HEK293 (cell line): ENCODE measurements around the gene DPEP2.

ENCODE experiments used
- CTCF ChIA-PET: fragments of 350-600 bp; formaldehyde crosslinking; extraction: SDS; loops from one replicate; lab custom pipeline; 2021; ENCODE audit warnings: antibody characterized with exemption; lab: Yijun Ruan, JAX
- POLR2A ChIA-PET: fragments of 300-600 bp; formaldehyde crosslinking; extraction: SDS; loops from one replicate; lab custom pipeline; 2020; ENCODE audit warnings: antibody characterized with exemption, inconsistent platforms; lab: Yijun Ruan, JAX
- H3K27ac ChIP-seq: fragments of 200-500 bp; sonication (Bioruptor generic); 2 replicates; pipeline ENCODE4 v1.5.1; 2014; ENCODE audit warnings: low read depth, low read length, control low read depth, inconsistent platforms; ENCODE audit errors: extremely low read depth
- H3K36me3 ChIP-seq, 2 experiments: fragments of 200-500 bp in 1 of 2; sonication (Bioruptor generic) in 1 of 2; 1 replicate in 1 of 2; 2 replicates in 1 of 2; pipeline ENCODE4 v1.5.1; 2014 to 2017; ENCODE audit warnings: inconsistent platforms in 2 of 2, low read length in 2 of 2; ENCODE audit not compliant: control insufficient read depth in 2 of 2, insufficient read depth in 1 of 2
- H3K4me1 ChIP-seq: fragments of 200-500 bp; sonication (Bioruptor generic); 2 replicates; pipeline ENCODE4 v1.5.1; 2014; ENCODE audit warnings: mild to moderate bottlenecking, low read length, inconsistent platforms; ENCODE audit not compliant: control insufficient read depth, insufficient read depth
- H3K4me3 ChIP-seq: 2 replicates; pipeline ENCODE4 v1.5.1; 2011; ENCODE audit warnings: low read depth, mild to moderate bottlenecking, control low read depth, low read length, moderate library complexity
- H3K9me3 ChIP-seq: fragments of 200-500 bp; sonication (Bioruptor generic); 2 replicates; pipeline ENCODE4 v1.5.1; 2014; ENCODE audit warnings: low read depth, low read length, inconsistent platforms; ENCODE audit not compliant: control insufficient read depth, insufficient read depth
- BCL11B ChIP-seq: fragments of 450-650 bp; formaldehyde crosslinking; IDR thresholded peaks from 2 replicates; pipeline ENCODE4 v1.5.1; 2016; ENCODE audit warnings: low read depth, missing biosample characterization, missing genetic modification characterization
- MZF1 ChIP-seq: fragments of 450-650 bp; formaldehyde crosslinking; IDR thresholded peaks from 2 replicates; pipeline ENCODE4 v1.5.1; 2017; ENCODE audit warnings: missing biosample characterization, missing genetic modification characterization, borderline replicate concordance
- SALL2 ChIP-seq: fragments of 450-650 bp; formaldehyde crosslinking; IDR thresholded peaks from 2 replicates; pipeline ENCODE4 v1.5.0; 2017; ENCODE audit warnings: missing biosample characterization, mild to moderate bottlenecking, missing genetic modification characterization, borderline replicate concordance
- SCRT2 ChIP-seq: fragments of 450-650 bp; formaldehyde crosslinking; IDR thresholded peaks from 2 replicates; pipeline ENCODE4 v1.5.1; 2016; ENCODE audit warnings: missing biosample characterization, missing genetic modification characterization
- ZEB2 ChIP-seq: fragments of 450-650 bp; formaldehyde crosslinking; IDR thresholded peaks from 2 replicates; pipeline ENCODE4 v1.5.1; 2016; ENCODE audit warnings: missing biosample characterization, missing genetic modification characterization
- ZNF112 ChIP-seq: fragments of 450-650 bp; formaldehyde crosslinking; IDR thresholded peaks from 2 replicates; pipeline ENCODE4 v1.5.0; 2017; ENCODE audit warnings: missing biosample characterization, missing genetic modification characterization
- ZNF132 ChIP-seq: fragments of 450-650 bp; formaldehyde crosslinking; IDR thresholded peaks from 2 replicates; pipeline ENCODE4 v1.5.1; 2017; ENCODE audit warnings: missing biosample characterization, missing genetic modification characterization, borderline replicate concordance
- ZNF140 ChIP-seq: fragments of 450-650 bp; formaldehyde crosslinking; IDR thresholded peaks from 2 replicates; pipeline ENCODE4 v1.5.1; 2016; ENCODE audit warnings: missing biosample characterization, missing genetic modification characterization
- ZNF146 ChIP-seq: fragments of 450-650 bp; formaldehyde crosslinking; IDR thresholded peaks from 2 replicates; pipeline ENCODE4 v1.5.1; 2016; ENCODE audit warnings: missing biosample characterization, missing genetic modification characterization
- ZNF175 ChIP-seq: fragments of 450-650 bp; formaldehyde crosslinking; IDR thresholded peaks from 2 replicates; pipeline ENCODE4 v1.5.1; 2016; ENCODE audit warnings: missing biosample characterization, missing genetic modification characterization
- ZNF24 ChIP-seq: fragments of 450-650 bp; formaldehyde crosslinking; IDR thresholded peaks from 2 replicates; pipeline ENCODE4 v1.5.1; 2016; ENCODE audit warnings: missing biosample characterization, missing genetic modification characterization
- ZNF404 ChIP-seq: fragments of 450-650 bp; formaldehyde crosslinking; IDR thresholded peaks from 2 replicates; pipeline ENCODE4 v1.5.1; 2017; ENCODE audit warnings: missing biosample characterization, missing genetic modification characterization
- ZNF48 ChIP-seq: fragments of 450-650 bp; formaldehyde crosslinking; IDR thresholded peaks from 2 replicates; pipeline ENCODE4 v1.5.1; 2016; ENCODE audit warnings: missing biosample characterization, missing genetic modification characterization
- ZNF501 ChIP-seq: fragments of 450-650 bp; formaldehyde crosslinking; IDR thresholded peaks from 2 replicates; pipeline ENCODE4 v1.5.1; 2016; ENCODE audit warnings: missing biosample characterization, missing genetic modification characterization
- ZNF521 ChIP-seq: fragments of 450-650 bp; formaldehyde crosslinking; IDR thresholded peaks from 2 replicates; pipeline ENCODE4 v1.5.1; 2017; ENCODE audit warnings: missing biosample characterization, mild to moderate bottlenecking, missing genetic modification characterization
- ZNF555 ChIP-seq: fragments of 450-650 bp; formaldehyde crosslinking; conservative IDR thresholded peaks from 2 replicates; pipeline ENCODE4 v1.5.1; 2017; ENCODE audit warnings: missing biosample characterization, mild to moderate bottlenecking, missing genetic modification characterization, inconsistent platforms
- ZNF707 ChIP-seq: fragments of 450-650 bp; formaldehyde crosslinking; IDR thresholded peaks from 2 replicates; pipeline ENCODE4 v1.5.1; 2016; ENCODE audit warnings: missing biosample characterization, missing genetic modification characterization
- ZNF776 ChIP-seq: fragments of 450-650 bp; formaldehyde crosslinking; IDR thresholded peaks from 2 replicates; pipeline ENCODE4 v1.5.0; 2017; ENCODE audit warnings: missing biosample characterization, missing genetic modification characterization, borderline replicate concordance
- TF ChIP-seq, protein P1 (sequence below): fragments of 450-650 bp; formaldehyde crosslinking; IDR thresholded peaks from 2 replicates; pipeline ENCODE4 v1.5.1; 2017; ENCODE audit warnings: missing biosample characterization, missing genetic modification characterization
- TF ChIP-seq, protein P2 (sequence below): fragments of 450-650 bp; formaldehyde crosslinking; IDR thresholded peaks from 2 replicates; pipeline ENCODE4 v1.5.1; 2017; ENCODE audit warnings: missing biosample characterization, missing genetic modification characterization
- TF ChIP-seq, protein P3 (sequence below): fragments of 450-650 bp; formaldehyde crosslinking; IDR thresholded peaks from 2 replicates; pipeline ENCODE4 v1.5.1; 2017; ENCODE audit warnings: missing biosample characterization, missing genetic modification characterization
- TF ChIP-seq, protein P4 (sequence below): fragments of 450-650 bp; formaldehyde crosslinking; IDR thresholded peaks from 2 replicates; pipeline ENCODE4 v1.5.1; 2016; ENCODE audit warnings: missing biosample characterization, missing genetic modification characterization
- TF ChIP-seq, protein P5 (sequence below): IDR thresholded peaks from 2 replicates; pipeline ENCODE4 v1.6.1; 2011; ENCODE audit warnings: mild to moderate bottlenecking, low read depth, low read length, borderline replicate concordance

Gene DPEP2

DNA sequence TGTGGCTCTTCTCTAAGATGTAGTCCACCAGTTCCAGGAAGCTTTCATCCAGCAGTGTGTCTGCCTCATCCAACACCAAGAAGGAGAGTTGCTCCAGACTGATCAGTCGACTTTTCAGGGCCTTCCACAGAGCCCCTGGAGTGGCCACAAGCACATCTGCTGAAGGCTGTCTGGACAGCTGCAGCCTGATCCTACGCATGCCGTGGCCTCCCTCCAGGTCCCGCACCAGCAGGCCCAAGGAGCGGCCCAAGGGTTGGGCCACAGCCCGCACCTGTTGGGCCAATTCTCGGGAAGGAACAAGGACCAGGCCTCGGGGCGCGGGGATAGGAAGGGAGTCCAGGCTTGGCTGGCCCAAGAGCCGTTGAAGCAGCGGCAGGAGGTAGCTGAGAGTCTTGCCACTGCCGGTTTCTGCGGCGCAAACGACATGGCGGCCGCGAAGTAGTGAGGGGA is 23.0 kb upstream of the DPEP2 start:
- H3K4me1 ChIP-seq: peaks cover 7% of the 10 kb centered on the region; the same call in 1 of the 2 replicates
- H3K9me3 ChIP-seq: no peaks in the 10 kb centered on the region
- ChIA-PET CTCF (interaction anchor here (0.5 to 1.8 kb wide), 4 partner anchors 13 to 295 kb away, joined by 3 to 4 read pairs (median 3); no protein-coding TSS in a partner anchor), POLR2A (interaction anchor here (0.8 to 2.5 kb wide), 8 partner anchors 19 to 214 kb away, joined by 3 to 7 read pairs (median 4); partner anchors contain the start of genes ESRP2 and NUTF2)
- peak overlapping the region; percentile 76; the same call in 1 of the 2 replicates for H3K27ac ChIP-seq
- peak overlapping the region; percentile 98 for H3K4me3 ChIP-seq
- H3K36me3 ChIP-seq: peaks cover 0 to 34% of the 10 kb centered on the region in 2 experiments; a peak in 2 of 3 replicates
- no peak for TF ChIP-seq ZNF24 (tag by site-specific recombination)
- TF ChIP-seq, protein P1, sequence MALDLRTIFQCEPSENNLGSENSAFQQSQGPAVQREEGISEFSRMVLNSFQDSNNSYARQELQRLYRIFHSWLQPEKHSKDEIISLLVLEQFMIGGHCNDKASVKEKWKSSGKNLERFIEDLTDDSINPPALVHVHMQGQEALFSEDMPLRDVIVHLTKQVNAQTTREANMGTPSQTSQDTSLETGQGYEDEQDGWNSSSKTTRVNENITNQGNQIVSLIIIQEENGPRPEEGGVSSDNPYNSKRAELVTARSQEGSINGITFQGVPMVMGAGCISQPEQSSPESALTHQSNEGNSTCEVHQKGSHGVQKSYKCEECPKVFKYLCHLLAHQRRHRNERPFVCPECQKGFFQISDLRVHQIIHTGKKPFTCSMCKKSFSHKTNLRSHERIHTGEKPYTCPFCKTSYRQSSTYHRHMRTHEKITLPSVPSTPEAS (tag by site-specific recombination): no peak
- TF ChIP-seq ZNF175 (tag by site-specific recombination): no peak
- no peak for TF ChIP-seq ZNF555 (tag by site-specific recombination)
- no peak for TF ChIP-seq ZNF48 (tag by site-specific recombination)
- no peak for TF ChIP-seq MZF1 (tag by site-specific recombination)
- TF ChIP-seq ZNF112 (tag by site-specific recombination): no peak
- no peak for TF ChIP-seq ZNF132 (tag by site-specific recombination)
- TF ChIP-seq ZNF140 (tag by site-specific recombination): no peak
- TF ChIP-seq ZNF404: no peak
- TF ChIP-seq, protein P2, sequence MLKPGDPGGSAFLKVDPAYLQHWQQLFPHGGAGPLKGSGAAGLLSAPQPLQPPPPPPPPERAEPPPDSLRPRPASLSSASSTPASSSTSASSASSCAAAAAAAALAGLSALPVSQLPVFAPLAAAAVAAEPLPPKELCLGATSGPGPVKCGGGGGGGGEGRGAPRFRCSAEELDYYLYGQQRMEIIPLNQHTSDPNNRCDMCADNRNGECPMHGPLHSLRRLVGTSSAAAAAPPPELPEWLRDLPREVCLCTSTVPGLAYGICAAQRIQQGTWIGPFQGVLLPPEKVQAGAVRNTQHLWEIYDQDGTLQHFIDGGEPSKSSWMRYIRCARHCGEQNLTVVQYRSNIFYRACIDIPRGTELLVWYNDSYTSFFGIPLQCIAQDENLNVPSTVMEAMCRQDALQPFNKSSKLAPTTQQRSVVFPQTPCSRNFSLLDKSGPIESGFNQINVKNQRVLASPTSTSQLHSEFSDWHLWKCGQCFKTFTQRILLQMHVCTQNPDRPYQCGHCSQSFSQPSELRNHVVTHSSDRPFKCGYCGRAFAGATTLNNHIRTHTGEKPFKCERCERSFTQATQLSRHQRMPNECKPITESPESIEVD (tag by site-specific recombination): no peak
- TF ChIP-seq ZNF776 (tag by site-specific recombination): no peak

DNA sequence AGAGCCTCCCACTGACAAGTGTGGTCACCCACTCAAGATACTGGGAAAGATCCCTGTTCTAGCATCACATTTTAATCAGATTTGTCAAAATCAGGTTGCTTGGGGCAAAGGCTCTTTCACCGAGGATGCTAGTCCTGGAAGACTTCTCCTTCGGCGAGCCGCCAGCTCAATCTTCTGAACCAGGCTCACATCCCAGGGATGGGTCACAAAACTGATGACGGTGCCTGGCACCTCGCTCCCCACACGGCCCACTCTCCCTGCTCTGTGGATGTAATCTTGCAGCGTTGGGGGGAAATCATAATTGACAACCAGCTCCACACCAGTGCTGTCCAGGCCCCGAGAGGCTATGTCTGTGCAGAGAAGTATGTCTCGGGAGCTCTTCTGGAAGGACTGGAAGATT is 22.2 kb upstream of the DPEP2 start:
- ChIA-PET CTCF (interaction anchor here (0.5 to 1.8 kb wide), 4 partner anchors 19 to 308 kb away, joined by 3 to 4 read pairs (median 4); no protein-coding TSS in a partner anchor), POLR2A (interaction anchor here (0.7 to 2.5 kb wide), 3 partner anchors 19 to 500 kb away, joined by 3 to 7 read pairs (median 3); partner anchors contain the start of gene ESRP2)
- H3K36me3 ChIP-seq: peaks cover 0 to 26% of the 10 kb centered on the region in 2 experiments; a peak in 2 of 3 replicates
- no peak overlapping the region for H3K27ac ChIP-seq
- H3K4me1 ChIP-seq: peaks cover 7% of the 10 kb centered on the region; the same call in 1 of the 2 replicates
- H3K4me3 ChIP-seq: no peak overlapping the region
- H3K9me3 ChIP-seq: no peaks in the 10 kb centered on the region
- no peak for TF ChIP-seq ZEB2 (tag by site-specific recombination)
- TF ChIP-seq, protein P3, sequence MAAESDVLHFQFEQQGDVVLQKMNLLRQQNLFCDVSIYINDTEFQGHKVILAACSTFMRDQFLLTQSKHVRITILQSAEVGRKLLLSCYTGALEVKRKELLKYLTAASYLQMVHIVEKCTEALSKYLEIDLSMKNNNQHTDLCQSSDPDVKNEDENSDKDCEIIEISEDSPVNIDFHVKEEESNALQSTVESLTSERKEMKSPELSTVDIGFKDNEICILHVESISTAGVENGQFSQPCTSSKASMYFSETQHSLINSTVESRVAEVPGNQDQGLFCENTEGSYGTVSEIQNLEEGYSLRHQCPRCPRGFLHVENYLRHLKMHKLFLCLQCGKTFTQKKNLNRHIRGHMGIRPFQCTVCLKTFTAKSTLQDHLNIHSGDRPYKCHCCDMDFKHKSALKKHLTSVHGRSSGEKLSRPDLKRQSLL: no peak
- no peak for TF ChIP-seq ZNF404
- TF ChIP-seq, protein P4, sequence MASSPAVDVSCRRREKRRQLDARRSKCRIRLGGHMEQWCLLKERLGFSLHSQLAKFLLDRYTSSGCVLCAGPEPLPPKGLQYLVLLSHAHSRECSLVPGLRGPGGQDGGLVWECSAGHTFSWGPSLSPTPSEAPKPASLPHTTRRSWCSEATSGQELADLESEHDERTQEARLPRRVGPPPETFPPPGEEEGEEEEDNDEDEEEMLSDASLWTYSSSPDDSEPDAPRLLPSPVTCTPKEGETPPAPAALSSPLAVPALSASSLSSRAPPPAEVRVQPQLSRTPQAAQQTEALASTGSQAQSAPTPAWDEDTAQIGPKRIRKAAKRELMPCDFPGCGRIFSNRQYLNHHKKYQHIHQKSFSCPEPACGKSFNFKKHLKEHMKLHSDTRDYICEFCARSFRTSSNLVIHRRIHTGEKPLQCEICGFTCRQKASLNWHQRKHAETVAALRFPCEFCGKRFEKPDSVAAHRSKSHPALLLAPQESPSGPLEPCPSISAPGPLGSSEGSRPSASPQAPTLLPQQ (tag by site-specific recombination): no peak
- TF ChIP-seq, protein P5, sequence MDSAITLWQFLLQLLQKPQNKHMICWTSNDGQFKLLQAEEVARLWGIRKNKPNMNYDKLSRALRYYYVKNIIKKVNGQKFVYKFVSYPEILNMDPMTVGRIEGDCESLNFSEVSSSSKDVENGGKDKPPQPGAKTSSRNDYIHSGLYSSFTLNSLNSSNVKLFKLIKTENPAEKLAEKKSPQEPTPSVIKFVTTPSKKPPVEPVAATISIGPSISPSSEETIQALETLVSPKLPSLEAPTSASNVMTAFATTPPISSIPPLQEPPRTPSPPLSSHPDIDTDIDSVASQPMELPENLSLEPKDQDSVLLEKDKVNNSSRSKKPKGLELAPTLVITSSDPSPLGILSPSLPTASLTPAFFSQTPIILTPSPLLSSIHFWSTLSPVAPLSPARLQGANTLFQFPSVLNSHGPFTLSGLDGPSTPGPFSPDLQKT: no peak
- no peak for TF ChIP-seq ZNF501
- TF ChIP-seq ZNF521 (tag by site-specific recombination): no peak
- TF ChIP-seq SALL2 (tag by site-specific recombination): no peak
- TF ChIP-seq ZNF707 (tag by site-specific recombination): no peak
- no peak for TF ChIP-seq MZF1 (tag by site-specific recombination)
- TF ChIP-seq ZNF146: no peak
- no peak for TF ChIP-seq BCL11B (tag by site-specific recombination)
- TF ChIP-seq SCRT2: no peak
